Epidermal melanocyte (primary cell): ENCODE measurements around the gene XPR1.
"Not testable (repeated sequence)": the region's sequence is repeated elsewhere in the genome, so short reads cannot be mapped to it uniquely, and the experiment has no call there.

ENCODE experiments used
- DNase-seq: peaks from one replicate; pipeline ENCODE4 v3.0.0; 2011; ENCODE audit warnings: low spot score; ENCODE audit not compliant: insufficient read length

The XPR1 gene

DNA sequence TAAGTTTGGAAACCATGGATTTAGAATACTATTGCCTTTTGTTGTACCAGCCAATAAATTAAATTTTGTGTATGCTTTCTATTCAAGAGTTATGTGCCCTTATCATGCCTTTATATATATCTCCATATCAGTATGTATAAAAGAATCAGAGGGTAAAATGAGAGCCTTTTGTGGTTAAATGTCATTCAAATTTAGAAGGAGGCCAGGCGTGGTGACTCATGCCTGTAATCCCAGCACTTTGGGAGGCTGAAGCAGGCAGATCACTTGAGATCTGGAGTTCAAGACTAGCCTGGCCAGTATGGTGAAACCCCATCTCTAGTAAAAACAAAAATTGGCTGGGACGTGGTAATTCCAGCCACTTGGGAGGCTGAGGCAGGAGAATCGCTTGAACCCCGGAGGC lies 88.9 kb downstream of the XPR1 start:
- no peak for DNase-seq

- no peak for DNase-seq
Measured at GRCh38 chr1:180722586-180722985, 90.8 kb downstream of the XPR1 start.

DNA sequence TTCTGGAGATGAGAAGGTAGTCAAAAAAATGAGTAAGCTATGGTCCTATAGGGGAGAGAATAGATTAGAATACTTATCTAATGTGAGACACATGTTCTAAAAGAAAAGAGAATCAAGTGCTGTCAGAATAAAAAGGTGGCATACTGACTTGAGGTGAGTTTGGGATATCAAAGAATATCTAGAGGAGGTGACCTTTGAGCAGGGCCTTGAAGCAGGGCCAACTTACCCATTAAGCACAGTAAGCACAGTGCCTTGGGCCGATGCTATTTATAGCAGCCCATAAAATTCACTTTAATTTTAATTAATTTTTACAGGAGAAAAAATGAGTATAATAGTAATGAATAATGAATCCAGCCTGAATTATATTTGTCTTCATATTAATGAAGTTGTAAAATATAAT lies 92.2 kb downstream of the XPR1 start:
- no peak for DNase-seq

GRCh38 chr1:180726024-180726423 lies 94.2 kb downstream of the XPR1 start:
- not testable (repeated sequence) for DNase-seq

DNA sequence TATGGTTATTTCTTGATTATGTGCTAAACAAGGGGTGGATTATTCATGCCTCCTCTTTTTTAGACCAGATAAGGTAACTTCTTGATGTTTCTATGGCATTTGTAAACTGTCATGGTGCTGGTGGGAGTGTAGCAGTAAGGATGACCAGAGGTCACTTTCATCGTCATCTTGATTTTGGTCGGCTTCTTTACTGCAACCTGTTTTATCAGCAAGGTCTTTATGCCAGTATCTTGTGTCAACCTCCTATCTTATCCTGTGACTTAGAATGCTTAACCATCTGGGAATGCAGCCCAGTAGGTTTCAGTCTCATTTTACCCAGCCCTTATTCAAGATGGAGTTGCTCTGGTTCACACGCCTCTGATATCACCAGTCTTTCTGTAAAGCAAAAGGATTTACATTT lies 95.9 kb downstream of the XPR1 start:
- not testable (repeated sequence) for DNase-seq

- DNase-seq, result no peak
Measured at GRCh38 chr1:180728472-180729106, 96.8 kb downstream of the XPR1 start.

DNA sequence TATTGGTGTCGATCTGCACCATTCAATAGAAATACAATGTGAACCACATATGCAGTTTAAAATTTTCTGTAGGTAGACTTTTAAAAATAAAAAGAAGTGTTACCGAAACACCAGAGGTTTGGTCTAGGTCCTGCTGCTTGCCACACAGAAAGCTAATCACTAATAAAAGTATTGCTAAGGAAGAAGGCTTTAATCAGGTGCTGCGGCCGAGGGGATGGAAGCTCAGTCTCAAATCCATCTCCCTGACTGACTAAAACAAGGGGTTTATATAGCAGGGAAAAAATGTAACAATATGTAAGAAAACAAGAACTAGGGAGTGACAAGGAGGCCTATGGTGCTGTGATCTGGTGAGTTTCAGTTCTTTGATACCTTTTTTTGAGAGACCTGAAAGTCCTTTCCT lies 99.3 kb downstream of the XPR1 start:
- no peak for DNase-seq

DNA sequence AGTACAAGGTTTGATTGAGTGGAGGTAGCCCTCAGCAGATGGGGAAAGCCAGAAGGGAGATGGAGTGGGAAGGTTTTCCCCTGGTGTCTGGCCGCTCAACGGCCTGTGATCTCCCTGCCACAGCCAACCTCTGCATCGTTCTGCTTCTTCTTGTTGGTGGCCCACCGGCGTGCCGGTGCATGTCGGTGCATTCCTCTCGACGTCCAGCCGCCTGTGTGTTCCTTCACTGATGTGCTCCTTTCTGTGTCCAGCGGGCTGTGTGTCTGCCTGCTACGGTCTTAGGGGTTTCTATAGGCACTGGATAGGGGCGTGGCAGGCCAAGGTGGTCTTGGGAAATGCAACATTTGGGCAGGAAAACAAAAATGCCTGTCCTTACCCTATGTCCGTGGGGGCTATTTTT lies 101.0 kb downstream of the XPR1 start:
- no peak for DNase-seq

- DNase-seq, result no peak
Measured at GRCh38 chr1:180734366-180734765, 102.5 kb downstream of the XPR1 start.

DNA sequence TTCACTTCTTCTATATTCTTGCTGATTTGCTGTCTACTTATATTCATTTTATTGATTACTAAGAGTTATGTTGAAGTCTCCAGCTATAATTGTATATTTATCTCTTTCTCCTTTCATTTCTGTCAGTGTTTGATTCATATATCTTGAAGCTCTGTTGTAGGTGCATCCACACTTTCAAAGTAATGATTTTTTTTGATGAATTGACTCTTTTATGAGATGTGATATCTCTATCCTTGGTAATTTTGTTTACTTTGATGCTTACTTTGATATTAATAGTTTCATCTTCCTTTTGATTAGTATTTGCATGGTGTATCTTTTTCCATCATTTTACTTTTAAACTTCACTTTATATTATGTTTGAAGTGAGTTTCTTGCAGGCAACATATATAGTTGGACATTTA lies 110.8 kb downstream of the XPR1 start:
- DNase-seq, result no peak

DNA sequence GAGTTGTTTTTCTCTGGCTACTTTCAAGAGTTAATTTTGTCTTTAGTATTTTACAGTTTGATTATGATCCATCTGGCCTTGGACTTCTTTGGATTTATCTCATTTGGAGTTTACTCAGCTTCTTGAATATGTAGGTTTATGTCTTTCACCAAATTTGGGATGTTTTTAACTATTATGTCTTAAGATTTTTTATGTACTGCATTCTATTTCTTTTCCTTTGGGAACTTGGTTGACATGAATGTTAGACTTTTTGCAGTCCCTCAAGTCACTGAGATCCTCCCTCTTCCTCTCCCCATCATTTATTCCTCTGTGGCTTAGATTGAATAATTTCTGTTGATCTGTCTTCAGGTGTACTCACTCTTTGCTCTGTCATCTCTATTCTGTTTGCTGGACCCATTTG lies 112.0 kb downstream of the XPR1 start:
- no peak for DNase-seq

DNA sequence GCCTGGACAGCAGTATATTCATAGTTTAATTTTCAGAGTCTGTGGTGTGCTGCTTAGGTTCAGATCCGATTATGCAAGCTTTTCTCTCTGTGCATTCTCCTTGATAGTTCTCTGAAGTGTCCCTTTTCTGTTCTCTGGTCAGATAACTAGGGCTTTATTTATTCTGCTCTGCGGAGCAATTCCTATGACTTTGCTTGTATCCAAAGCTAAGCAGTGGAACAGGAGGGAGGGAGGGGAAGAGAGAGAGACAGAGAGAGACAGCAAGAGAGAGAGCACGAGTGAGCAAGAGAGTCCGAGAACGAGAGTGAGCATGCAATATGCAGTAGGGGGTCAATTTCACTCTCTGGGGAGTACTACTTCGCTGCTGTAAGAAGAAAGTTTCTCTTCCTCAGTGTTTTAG lies 113.3 kb downstream of the XPR1 start:
- no peak for DNase-seq

- no peak for DNase-seq
Measured at GRCh38 chr1:180751921-180752320, 120.1 kb downstream of the XPR1 start.

DNA sequence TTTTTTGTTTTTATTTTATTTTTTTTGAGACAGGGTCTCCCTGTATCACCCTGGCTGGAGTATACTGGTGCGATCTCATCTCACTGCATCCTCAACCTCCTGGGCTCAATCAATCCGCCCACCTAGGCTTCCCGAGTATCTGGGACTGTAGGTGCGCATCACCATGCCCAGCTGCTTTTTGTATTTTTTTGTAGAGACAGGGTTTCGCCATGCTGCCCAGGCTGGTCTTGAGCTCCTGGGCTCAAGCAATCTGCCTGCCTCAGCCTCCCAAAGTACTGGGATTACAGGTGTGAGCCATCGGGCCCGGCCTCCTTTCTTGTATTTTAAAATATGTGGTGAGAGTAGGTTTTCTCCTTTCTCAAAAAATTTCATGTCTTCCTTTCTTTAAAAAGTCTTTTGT lies 122.6 kb downstream of the XPR1 start:
- no peak for DNase-seq

DNA sequence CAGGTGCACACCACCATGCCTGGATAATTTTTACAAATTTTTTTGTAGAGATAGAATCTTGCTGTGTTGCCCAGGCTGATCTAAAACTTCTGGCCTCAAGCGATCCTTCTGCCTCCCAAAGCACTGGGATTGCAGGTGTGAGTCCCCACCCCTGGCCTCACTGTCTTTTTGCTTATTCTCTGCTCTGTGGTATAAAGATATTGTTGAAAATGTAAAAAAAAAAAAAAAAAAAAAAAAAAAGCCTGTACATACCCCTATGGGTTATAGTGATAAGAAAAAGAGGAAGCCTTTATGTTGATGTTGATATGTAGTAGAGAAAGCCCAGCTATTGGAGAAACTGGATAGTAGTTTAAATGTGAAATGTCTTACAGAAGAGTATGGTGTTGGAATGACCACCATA lies 125.8 kb downstream of the XPR1 start:
- no peak for DNase-seq

GRCh38 chr1:180762796-180763195 lies 131.0 kb downstream of the XPR1 start:
- DNase-seq, result no peak

GRCh38 chr1:180765151-180765550 lies 133.3 kb downstream of the XPR1 start:
- DNase-seq, result no peak

- no peak for DNase-seq
Measured at GRCh38 chr1:180769889-180770288, 138.1 kb downstream of the XPR1 start.

GRCh38 chr1:180773210-180773865 lies 141.5 kb downstream of the XPR1 start:
- no peak for DNase-seq

GRCh38 chr1:180775801-180776200 lies 144.0 kb downstream of the XPR1 start:
- no peak for DNase-seq

DNA sequence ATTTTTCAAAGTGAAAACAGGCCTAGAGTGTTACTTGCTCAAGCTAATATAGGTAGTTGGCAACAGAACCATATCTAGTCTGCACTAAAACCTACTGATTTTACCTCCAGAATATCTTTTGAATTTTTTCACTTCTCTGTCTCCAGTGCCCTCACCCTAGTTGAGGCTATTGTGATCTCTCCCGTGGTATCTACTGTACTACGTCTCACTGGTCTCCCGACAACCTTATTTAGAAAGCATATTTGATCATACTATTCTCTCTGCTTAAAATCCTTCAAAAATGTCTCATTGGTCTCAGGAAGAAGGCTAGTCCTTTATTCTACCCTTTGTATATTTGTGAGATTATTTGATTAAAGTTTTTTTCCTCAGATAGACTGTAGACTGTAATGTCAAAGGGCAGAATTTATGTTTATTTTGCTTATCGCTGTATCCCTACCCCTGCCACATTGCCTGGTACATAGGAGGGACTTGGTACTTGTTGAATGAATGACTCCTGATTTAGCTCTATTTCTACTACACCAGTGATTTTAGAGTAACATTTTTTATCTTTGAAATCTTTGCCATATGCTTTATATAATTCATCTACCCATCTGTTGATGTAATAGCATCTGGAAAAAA lies 145.4 kb downstream of the XPR1 start:
- no peak for DNase-seq

DNA sequence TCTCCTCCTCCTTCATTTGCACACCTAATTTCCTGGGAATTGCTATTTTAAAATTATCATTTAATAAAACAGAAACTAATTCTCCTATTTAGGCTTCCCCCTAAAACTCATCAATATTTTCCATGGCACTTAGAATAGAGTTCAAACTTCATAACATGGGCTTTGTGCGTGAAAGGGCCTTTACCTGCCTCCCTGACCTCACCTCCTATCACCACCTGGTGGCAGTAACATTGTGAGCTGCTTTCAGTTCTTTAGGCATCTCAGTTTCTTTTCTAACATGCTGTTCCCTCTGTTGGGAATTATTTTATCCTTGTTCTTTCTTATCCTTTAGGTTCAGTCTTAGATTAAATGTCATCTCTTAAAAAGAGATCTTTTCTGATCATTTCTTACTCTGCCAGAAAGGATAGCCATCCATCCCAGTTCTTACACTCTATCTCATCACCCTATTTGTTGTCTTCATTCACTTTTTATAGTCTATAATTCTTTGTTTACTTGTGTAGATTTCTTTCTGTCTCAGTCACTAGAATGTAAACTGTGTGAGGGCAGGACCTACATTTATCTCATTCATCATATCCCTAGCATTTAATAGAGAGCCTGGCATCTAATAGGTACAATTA lies 147.1 kb downstream of the XPR1 start:
- no peak for DNase-seq

- DNase-seq, result no peak
Measured at GRCh38 chr1:180779584-180779983, 147.8 kb downstream of the XPR1 start.
